Neural progenitor cell (in vitro differentiated cells): ENCODE measurements around the gene C19orf67.

Experiments
- EZH2 ChIP-seq: fragments of 200-600 bp; sonication (generic); IDR thresholded peaks from 2 replicates; pipeline ENCODE4 v1.6.1; 2017; ENCODE audit warnings: antibody characterized with exemption, mild to moderate bottlenecking, moderate library complexity
- TF ChIP-seq, protein P1 (sequence below): fragments of 200-600 bp; sonication (generic); IDR thresholded peaks from 2 replicates; pipeline ENCODE4 v1.5.1; 2017; ENCODE audit warnings: antibody characterized with exemption, mild to moderate bottlenecking

DNA sequence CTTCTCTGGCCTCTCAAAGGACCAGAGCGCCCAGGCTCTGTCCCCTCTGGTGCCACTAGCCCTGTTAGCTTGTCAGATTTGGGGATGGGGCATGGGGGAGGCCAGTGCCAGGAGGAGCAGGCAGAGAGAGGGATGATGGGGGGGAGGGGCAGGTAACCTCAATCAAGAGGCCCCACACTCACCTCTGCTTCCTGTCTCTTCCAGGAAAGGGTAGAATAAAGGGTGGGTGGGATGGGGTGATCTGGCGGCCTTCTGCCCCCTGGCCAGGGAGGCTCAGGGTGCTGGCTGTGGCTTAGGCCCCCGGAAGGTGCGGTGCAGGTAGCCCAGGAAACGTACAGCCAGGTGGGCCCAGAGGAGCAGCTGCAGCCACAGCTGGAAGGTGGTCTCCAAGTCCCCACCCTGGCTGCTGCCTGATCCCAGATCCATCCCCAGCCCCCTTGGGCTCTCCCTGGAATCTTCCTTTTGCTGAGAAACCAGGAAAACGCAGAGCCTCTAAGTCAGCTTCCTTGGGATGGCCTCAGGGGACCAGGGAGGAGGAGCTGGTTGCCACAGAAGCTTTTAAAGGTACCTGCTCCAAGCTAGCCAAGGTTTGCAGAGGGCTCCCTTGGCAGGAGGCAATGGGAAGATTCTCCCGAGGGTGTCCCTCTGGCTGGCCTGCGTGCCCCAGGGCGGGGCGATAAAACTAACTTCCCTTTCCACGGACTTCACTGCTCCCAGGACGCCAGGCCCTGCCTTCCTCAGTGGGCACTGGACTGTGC lies 26.6 kb upstream of the C19orf67 start:
- TF ChIP-seq, protein P1, sequence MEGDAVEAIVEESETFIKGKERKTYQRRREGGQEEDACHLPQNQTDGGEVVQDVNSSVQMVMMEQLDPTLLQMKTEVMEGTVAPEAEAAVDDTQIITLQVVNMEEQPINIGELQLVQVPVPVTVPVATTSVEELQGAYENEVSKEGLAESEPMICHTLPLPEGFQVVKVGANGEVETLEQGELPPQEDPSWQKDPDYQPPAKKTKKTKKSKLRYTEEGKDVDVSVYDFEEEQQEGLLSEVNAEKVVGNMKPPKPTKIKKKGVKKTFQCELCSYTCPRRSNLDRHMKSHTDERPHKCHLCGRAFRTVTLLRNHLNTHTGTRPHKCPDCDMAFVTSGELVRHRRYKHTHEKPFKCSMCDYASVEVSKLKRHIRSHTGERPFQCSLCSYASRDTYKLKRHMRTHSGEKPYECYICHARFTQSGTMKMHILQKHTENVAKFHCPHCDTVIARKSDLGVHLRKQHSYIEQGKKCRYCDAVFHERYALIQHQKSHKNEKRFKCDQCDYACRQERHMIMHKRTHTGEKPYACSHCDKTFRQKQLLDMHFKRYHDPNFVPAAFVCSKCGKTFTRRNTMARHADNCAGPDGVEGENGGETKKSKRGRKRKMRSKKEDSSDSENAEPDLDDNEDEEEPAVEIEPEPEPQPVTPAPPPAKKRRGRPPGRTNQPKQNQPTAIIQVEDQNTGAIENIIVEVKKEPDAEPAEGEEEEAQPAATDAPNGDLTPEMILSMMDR, result no peak
- TF ChIP-seq EZH2, result no peak
